GM12878 (cell line): ENCODE measurements around the gene TPRX1.
"Not testable (repeated sequence)": the region's sequence is repeated elsewhere in the genome, so short reads cannot be mapped to it uniquely, and the experiment has no call there.

Experiments used
- FOS ChIP-seq: IDR thresholded peaks from 3 replicates; pipeline ENCODE4 v1.6.1; 2011; ENCODE audit warnings: borderline replicate concordance; ENCODE audit not compliant: insufficient read length; ENCODE audit errors: extremely low read depth
- GATAD2B ChIP-seq: fragments of 450-650 bp; conservative IDR thresholded peaks from 2 replicates; pipeline ENCODE4 v1.6.1; 2017; ENCODE audit warnings: low read depth, mild to moderate bottlenecking, moderate library complexity
- MEF2A ChIP-seq: IDR thresholded peaks from 2 replicates; pipeline ENCODE4 v1.6.1; 2011; ENCODE audit warnings: low read depth, mild to moderate bottlenecking, low read length, moderate library complexity; ENCODE audit not compliant: insufficient read depth
- MXI1 ChIP-seq: fragments of 150-350 bp; IDR thresholded peaks from 2 replicates; pipeline ENCODE4 v1.6.1; 2011; ENCODE audit warnings: low read depth, mild to moderate bottlenecking, inconsistent platforms, low read length, improper control_type of control experiment
- POLR2AphosphoS5 ChIP-seq: IDR thresholded peaks from 2 replicates; pipeline ENCODE4 v1.6.1; 2011; ENCODE audit warnings: mild to moderate bottlenecking, low read length, inconsistent platforms
- RAD51 ChIP-seq: fragments of 450-650 bp; IDR thresholded peaks from 2 replicates; pipeline ENCODE4 v1.6.1; 2016; ENCODE audit warnings: moderate library complexity, mild to moderate bottlenecking, inconsistent platforms
- SP1 ChIP-seq: IDR thresholded peaks from one replicate; pipeline ENCODE4 v1.6.1; 2011; ENCODE audit warnings: low read depth, low read length
- SREBF2 ChIP-seq: IDR thresholded peaks from 2 replicates; pipeline ENCODE4 v1.6.1; 2012; ENCODE audit warnings: mild to moderate bottlenecking, low read length
- TF ChIP-seq, protein P1 (sequence below): IDR thresholded peaks from 2 replicates; pipeline ENCODE4 v1.6.1; 2012; ENCODE audit warnings: low read length, inconsistent platforms
- TF ChIP-seq, protein P2 (sequence below), 3 experiments: IDR thresholded peaks in 2 of 3; conservative IDR thresholded peaks in 1 of 3; 2 replicates each; pipeline ENCODE4 v1.5.1; 2011; ENCODE audit warnings: low read depth in 3 of 3, low read length in 3 of 3, mild to moderate bottlenecking in 3 of 3, control low read depth in 2 of 3, moderate library complexity in 2 of 3, inconsistent platforms in 1 of 3, mixed read lengths in 1 of 3; ENCODE audit not compliant: control insufficient read depth in 2 of 3, insufficient read depth in 1 of 3; ENCODE audit errors: extremely low read depth in 1 of 3

- not testable (repeated sequence) for TF ChIP-seq RAD51, MXI1, POLR2AphosphoS5, MEF2A, FOS, GATAD2B, SREBF2, SP1
- TF ChIP-seq, protein P1, sequence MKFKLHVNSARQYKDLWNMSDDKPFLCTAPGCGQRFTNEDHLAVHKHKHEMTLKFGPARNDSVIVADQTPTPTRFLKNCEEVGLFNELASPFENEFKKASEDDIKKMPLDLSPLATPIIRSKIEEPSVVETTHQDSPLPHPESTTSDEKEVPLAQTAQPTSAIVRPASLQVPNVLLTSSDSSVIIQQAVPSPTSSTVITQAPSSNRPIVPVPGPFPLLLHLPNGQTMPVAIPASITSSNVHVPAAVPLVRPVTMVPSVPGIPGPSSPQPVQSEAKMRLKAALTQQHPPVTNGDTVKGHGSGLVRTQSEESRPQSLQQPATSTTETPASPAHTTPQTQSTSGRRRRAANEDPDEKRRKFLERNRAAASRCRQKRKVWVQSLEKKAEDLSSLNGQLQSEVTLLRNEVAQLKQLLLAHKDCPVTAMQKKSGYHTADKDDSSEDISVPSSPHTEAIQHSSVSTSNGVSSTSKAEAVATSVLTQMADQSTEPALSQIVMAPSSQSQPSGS = not testable (repeated sequence)
- TF ChIP-seq, protein P2, sequence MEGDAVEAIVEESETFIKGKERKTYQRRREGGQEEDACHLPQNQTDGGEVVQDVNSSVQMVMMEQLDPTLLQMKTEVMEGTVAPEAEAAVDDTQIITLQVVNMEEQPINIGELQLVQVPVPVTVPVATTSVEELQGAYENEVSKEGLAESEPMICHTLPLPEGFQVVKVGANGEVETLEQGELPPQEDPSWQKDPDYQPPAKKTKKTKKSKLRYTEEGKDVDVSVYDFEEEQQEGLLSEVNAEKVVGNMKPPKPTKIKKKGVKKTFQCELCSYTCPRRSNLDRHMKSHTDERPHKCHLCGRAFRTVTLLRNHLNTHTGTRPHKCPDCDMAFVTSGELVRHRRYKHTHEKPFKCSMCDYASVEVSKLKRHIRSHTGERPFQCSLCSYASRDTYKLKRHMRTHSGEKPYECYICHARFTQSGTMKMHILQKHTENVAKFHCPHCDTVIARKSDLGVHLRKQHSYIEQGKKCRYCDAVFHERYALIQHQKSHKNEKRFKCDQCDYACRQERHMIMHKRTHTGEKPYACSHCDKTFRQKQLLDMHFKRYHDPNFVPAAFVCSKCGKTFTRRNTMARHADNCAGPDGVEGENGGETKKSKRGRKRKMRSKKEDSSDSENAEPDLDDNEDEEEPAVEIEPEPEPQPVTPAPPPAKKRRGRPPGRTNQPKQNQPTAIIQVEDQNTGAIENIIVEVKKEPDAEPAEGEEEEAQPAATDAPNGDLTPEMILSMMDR (IDR thresholded peaks at IDR 0.05 in 2 of 3, conservative IDR thresholded peaks at IDR 0.05 in 1 of 3; ENCODE audit: control insufficient read depth in 2 of 3, extremely low read depth in 1 of 3, insufficient read depth in 1 of 3, low read depth in 3 of 3, low read length in 3 of 3) = not testable (repeated sequence)
Measured at GRCh38 chr19:47803671-47804070, 680 bp downstream of the TPRX1 start.
